Measurements from ENCODE around the gene BCAP29. TPM values are rescaled to one million over a fixed set of nuclear protein-coding genes. Genes with fewer than 3 reads are reported as not detected.

BCAP29 gene
- total and polyA plus RNA-seq, 7 donors: 15.6 to 173 (median 104) TPM

DNA sequence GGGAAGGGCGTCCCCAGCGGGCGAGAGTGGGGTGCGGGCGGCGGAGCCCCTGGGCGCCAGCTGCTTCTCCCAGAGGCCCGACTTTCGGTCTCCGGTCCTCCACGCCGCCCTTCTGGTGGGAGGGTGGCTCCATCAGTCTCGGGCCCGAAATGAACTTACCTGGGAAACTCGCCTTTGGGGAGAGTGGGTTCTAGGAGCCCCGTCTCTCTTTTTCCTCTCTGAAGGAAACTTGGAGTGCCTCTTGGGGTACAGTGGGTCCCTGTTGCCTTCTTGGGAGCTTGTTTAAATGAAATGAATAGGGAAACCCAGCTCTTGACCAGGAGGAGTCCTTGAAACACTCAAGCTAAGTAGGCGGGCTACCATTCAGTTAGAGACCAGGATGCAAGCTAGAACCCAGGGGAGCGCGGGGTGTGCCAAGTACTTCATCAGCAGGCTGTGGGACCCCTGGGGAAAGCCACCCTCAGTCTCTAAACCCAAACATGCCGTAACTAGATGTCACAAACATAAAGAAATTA is 81.9 kb downstream of the BCAP29 start:
- H3K4me1 ChIP-seq: peaks cover 0 to 19% (median 18%) of the 10 kb centered on the region in 4 donors
- H3K36me3 ChIP-seq: no peaks in the 10 kb centered on the region
- no peak overlapping the region for H3K27ac ChIP-seq
- TF ChIP-seq EP300 (IDR thresholded peaks at IDR 0.05) (no peak), POLR2AphosphoS5 (IDR thresholded peaks at IDR 0.05) (no peak), POLR2A (IDR thresholded peaks at IDR 0.05) (no peak)
- TF ChIP-seq, protein P1, sequence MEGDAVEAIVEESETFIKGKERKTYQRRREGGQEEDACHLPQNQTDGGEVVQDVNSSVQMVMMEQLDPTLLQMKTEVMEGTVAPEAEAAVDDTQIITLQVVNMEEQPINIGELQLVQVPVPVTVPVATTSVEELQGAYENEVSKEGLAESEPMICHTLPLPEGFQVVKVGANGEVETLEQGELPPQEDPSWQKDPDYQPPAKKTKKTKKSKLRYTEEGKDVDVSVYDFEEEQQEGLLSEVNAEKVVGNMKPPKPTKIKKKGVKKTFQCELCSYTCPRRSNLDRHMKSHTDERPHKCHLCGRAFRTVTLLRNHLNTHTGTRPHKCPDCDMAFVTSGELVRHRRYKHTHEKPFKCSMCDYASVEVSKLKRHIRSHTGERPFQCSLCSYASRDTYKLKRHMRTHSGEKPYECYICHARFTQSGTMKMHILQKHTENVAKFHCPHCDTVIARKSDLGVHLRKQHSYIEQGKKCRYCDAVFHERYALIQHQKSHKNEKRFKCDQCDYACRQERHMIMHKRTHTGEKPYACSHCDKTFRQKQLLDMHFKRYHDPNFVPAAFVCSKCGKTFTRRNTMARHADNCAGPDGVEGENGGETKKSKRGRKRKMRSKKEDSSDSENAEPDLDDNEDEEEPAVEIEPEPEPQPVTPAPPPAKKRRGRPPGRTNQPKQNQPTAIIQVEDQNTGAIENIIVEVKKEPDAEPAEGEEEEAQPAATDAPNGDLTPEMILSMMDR (IDR thresholded peaks at IDR 0.05): no peak
- H3K4me3 ChIP-seq: peak overlapping the region; percentile 1 to 51 (median 45)
- no peak for DNase-seq
- no peaks in the 10 kb centered on the region for H3K9me3 ChIP-seq
- peaks cover 19 to 43% (median 27%) of the 10 kb centered on the region in 3 donors for H3K27me3 ChIP-seq
- WGBS, 2 donors: 10 to 13% methylated on average over 20 of the region's 20 CpGs
- intact Hi-C loops (cut with DNase I): no loop called here

GRCh38 chr7:107663196-107663595 is 83.2 kb downstream of the BCAP29 start:
- no peak for TF ChIP-seq EP300 (IDR thresholded peaks at IDR 0.05)
- TF ChIP-seq, protein P1 (IDR thresholded peaks at IDR 0.05): no peak
- no peak for TF ChIP-seq POLR2A (IDR thresholded peaks at IDR 0.05)
- no peak for TF ChIP-seq POLR2AphosphoS5 (IDR thresholded peaks at IDR 0.05)
- Histone ChIP-seq H3K27ac (no peak overlapping the region), H3K27me3 (peaks cover 19 to 43% (median 27%) of the 10 kb centered on the region in 3 donors), H3K4me1 (peaks cover 0 to 19% (median 18%) of the 10 kb centered on the region in 4 donors), H3K9me3 (no peaks in the 10 kb centered on the region), H3K36me3 (no peaks in the 10 kb centered on the region), H3K4me3 (no peak overlapping the region)
- intact Hi-C loops (cut with DNase I): no loop called here
- DNase-seq: no peak
- 79 to 81% methylated on average over 4 of the region's 4 CpGs for WGBS, 2 donors

- no peaks in the 10 kb centered on the region for H3K9me3 ChIP-seq
- H3K4me1 ChIP-seq: peaks cover 0 to 6% (median 3%) of the 10 kb centered on the region in 4 donors
- peaks cover 5 to 15% (median 7%) of the 10 kb centered on the region in 3 donors for H3K27me3 ChIP-seq
- no peak for DNase-seq
- WGBS, 2 donors: 92 to 96% methylated on average over 1 of the region's 1 CpG
- TF ChIP-seq, protein P1 (IDR thresholded peaks at IDR 0.05): no peak
- TF ChIP-seq POLR2AphosphoS5 (IDR thresholded peaks at IDR 0.05) (no peak), EP300 (IDR thresholded peaks at IDR 0.05) (no peak), POLR2A (IDR thresholded peaks at IDR 0.05) (no peak)
- intact Hi-C loops (cut with DNase I): no loop called here
- no peak overlapping the region for H3K4me3 ChIP-seq
- H3K27ac ChIP-seq: no peak overlapping the region
- H3K36me3 ChIP-seq: no peaks in the 10 kb centered on the region
These were observed 86.7 kb downstream of the BCAP29 start for GRCh38 chr7:107666790-107667189.

- DNase-seq: no peak
- intact Hi-C loops (cut with DNase I): no loop called here
- TF ChIP-seq POLR2A (IDR thresholded peaks at IDR 0.05) (no peak), EP300 (IDR thresholded peaks at IDR 0.05) (no peak), POLR2AphosphoS5 (IDR thresholded peaks at IDR 0.05) (no peak)
- TF ChIP-seq, protein P1 (IDR thresholded peaks at IDR 0.05): no peak
These were observed 87.3 kb downstream of the BCAP29 start for GRCh38 chr7:107667341-107667740.

DNA sequence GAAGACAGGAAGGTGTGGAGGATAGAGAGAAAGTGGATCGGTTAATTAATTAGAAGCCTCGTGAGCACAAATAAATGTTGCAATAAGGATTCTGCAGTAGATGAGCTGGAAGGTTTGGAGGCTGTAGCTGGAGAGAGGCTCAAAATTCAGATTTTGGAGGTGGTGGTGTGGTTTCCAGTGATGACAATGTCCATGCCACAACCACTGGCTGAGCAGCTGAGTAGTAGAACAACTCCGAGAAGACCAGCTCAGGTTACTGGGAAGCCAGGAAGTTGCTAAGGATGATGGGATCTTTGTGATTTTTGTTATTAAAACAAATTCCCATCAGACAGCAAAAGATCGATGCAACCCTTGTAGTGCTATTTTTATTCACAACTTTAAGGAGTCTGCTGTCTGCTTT is 88.2 kb downstream of the BCAP29 start:
- no peaks in the 10 kb centered on the region for H3K4me1 ChIP-seq
- H3K36me3 ChIP-seq: no peaks in the 10 kb centered on the region
- no peak overlapping the region for H3K27ac ChIP-seq
- no peaks in the 10 kb centered on the region for H3K9me3 ChIP-seq
- WGBS, 2 donors: 86 to 88% methylated on average over 4 of the region's 4 CpGs
- H3K4me3 ChIP-seq: no peak overlapping the region
- peaks cover 0 to 5% (median 0%) of the 10 kb centered on the region in 3 donors for H3K27me3 ChIP-seq
- intact Hi-C loops (cut with DNase I): no loop called here
- TF ChIP-seq EP300 (IDR thresholded peaks at IDR 0.05) (no peak), POLR2AphosphoS5 (IDR thresholded peaks at IDR 0.05) (no peak), POLR2A (IDR thresholded peaks at IDR 0.05) (no peak)
- TF ChIP-seq, protein P1 (IDR thresholded peaks at IDR 0.05): no peak
- DNase-seq: no peak

More at GRCh38 chr7:107667341-107667740, 87.3 kb downstream of the BCAP29 start:
- no peak overlapping the region for H3K4me3 ChIP-seq
- no peaks in the 10 kb centered on the region for H3K9me3 ChIP-seq
- no peak overlapping the region for H3K27ac ChIP-seq
- no peaks in the 10 kb centered on the region for H3K36me3 ChIP-seq
- H3K27me3 ChIP-seq: peaks cover 0 to 9% (median 1%) of the 10 kb centered on the region in 3 donors
- peaks cover 0 to under 1% (median 0%) of the 10 kb centered on the region in 4 donors for H3K4me1 ChIP-seq
- 94 to 95% methylated on average over 3 of the region's 3 CpGs for WGBS, 2 donors

Data from sigmoid colon (tissue), 7 donors.